Prostate gland (tissue), 2 donors: ENCODE measurements around the gene STOX2.

Source experiments
- CTCF ChIP-seq, 4 experiments: fragments of 200-600 bp in 2 of 4; fragments of 450-650 bp in 2 of 4; sonication (generic) in 2 of 4; IDR thresholded peaks; 1 replicate in 3 of 4; 2 replicates in 1 of 4; pipeline ENCODE4 v1.5.1; 2016 to 2019; ENCODE audit warnings: antibody characterized with exemption in 4 of 4, mild to moderate bottlenecking in 2 of 4, moderate library complexity in 2 of 4
- POLR2A ChIP-seq: fragments of 450-650 bp; IDR thresholded peaks from one replicate; pipeline ENCODE4 v1.6.1; 2016; ENCODE audit warnings: antibody characterized with exemption, mild to moderate bottlenecking
- POLR2AphosphoS5 ChIP-seq: sonication (generic); formaldehyde crosslinking; IDR thresholded peaks from one replicate; pipeline ENCODE4 v1.6.1; 2017; ENCODE audit warnings: antibody characterized with exemption

DNA sequence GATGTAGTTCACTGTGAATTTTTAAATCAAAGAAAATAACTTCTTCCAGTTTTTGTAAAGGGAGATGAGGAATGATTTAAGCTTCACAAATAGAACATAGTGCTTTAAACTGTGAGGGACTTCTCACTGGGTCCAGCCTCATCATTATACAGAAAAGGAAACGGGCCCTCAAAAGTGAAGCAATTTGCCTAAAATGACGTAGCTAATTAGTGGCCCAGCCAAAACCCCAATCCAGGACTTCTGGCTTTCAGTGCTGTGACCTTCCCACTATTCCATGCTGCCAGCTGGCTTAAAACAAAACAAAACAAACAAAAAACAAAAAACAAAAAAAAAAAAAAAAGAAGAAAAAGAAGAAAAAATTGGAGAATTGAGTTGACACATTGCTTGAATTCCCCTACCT is 45.0 kb upstream of the STOX2 start:
- TF ChIP-seq POLR2A (no peak), CTCF (IDR thresholded peaks at IDR 0.05) (no peak), POLR2AphosphoS5 (no peak)
